ENCODE measurements around the gene PHACTR2.

GRCh38 chr6:143741480-143741879 is 63.7 kb downstream of the PHACTR2 start:
- TF ChIP-seq TAF1 (IDR thresholded peaks at IDR 0.05; ENCODE audit: borderline replicate concordance, low read depth, low read length) (no peak), YY1 (IDR thresholded peaks at IDR 0.05; ENCODE audit: low read depth, low read length) (no peak), MAX (IDR thresholded peaks at IDR 0.05; ENCODE audit: low read depth, low read length) (no peak), ESRRA (IDR thresholded peaks at IDR 0.05; ENCODE audit: low read length) (no peak), CTCF (IDR thresholded peaks at IDR 0.05 in 2 of 3, conservative IDR thresholded peaks at IDR 0.05 in 1 of 3; ENCODE audit: control insufficient read depth in 2 of 3, extremely low read depth in 1 of 3, insufficient read depth in 1 of 3, low read depth in 3 of 3, low read length in 3 of 3) (no peak), TARDBP (IDR thresholded peaks at IDR 0.05; ENCODE audit: borderline replicate concordance) (no peak), SMC3 (IDR thresholded peaks at IDR 0.05; ENCODE audit: borderline replicate concordance, low read length) (no peak), JUND (IDR thresholded peaks at IDR 0.05; ENCODE audit: low read depth, low read length) (no peak), RFX5 (IDR thresholded peaks at IDR 0.05; ENCODE audit: low read depth, low read length) (no peak), ELK1 (IDR thresholded peaks at IDR 0.05; ENCODE audit: low read depth, low read length) (no peak), TCF3 (IDR thresholded peaks at IDR 0.05; ENCODE audit: borderline replicate concordance, insufficient read depth, low read depth, low read length) (no peak)
